ENCODE results near the gene SIPA1.
A peak's percentile ranks its signal among the peaks of the same experiment; 100 is the strongest.

SIPA1 gene

GRCh38 chr11:65624931-65625627 lies 12.8 kb upstream of the SIPA1 start:
- no peak for DNase-seq (ENCODE audit: low read depth)
- H3K4me3 ChIP-seq (ENCODE audit: control insufficient read depth, low read depth, low read length): no peak overlapping the region
- TF ChIP-seq CTCF (conservative IDR thresholded peaks at IDR 0.05; ENCODE audit: control insufficient read depth, insufficient read depth, low read depth, low read length): no peak

GRCh38 chr11:65625628-65626342 lies 12.1 kb upstream of the SIPA1 start:
- H3K4me3 ChIP-seq (ENCODE audit: control insufficient read depth, low read depth, low read length): no peak overlapping the region
- peak; percentile 41 for DNase-seq (ENCODE audit: low read depth)
- peak; percentile 39 for TF ChIP-seq CTCF (conservative IDR thresholded peaks at IDR 0.05; ENCODE audit: control insufficient read depth, insufficient read depth, low read depth, low read length)

- no peak for DNase-seq (ENCODE audit: low read depth)
- no peak overlapping the region for H3K4me3 ChIP-seq (ENCODE audit: control insufficient read depth, low read depth, low read length)
- TF ChIP-seq CTCF (conservative IDR thresholded peaks at IDR 0.05; ENCODE audit: control insufficient read depth, insufficient read depth, low read depth, low read length): no peak
Observed at GRCh38 chr11:65627202-65627601, 10.7 kb upstream of the SIPA1 start.

- TF ChIP-seq CTCF (conservative IDR thresholded peaks at IDR 0.05; ENCODE audit: control insufficient read depth, insufficient read depth, low read depth, low read length): no peak
- DNase-seq (ENCODE audit: low read depth): no peak
Observed at GRCh38 chr11:65629579-65629978, 8.3 kb upstream of the SIPA1 start.

GRCh38 chr11:65630215-65630614 lies 7.7 kb upstream of the SIPA1 start:
- no peak for DNase-seq (ENCODE audit: low read depth)
- H3K4me3 ChIP-seq (ENCODE audit: control insufficient read depth, low read depth, low read length): no peak overlapping the region
- TF ChIP-seq CTCF (conservative IDR thresholded peaks at IDR 0.05; ENCODE audit: control insufficient read depth, insufficient read depth, low read depth, low read length): no peak

More at GRCh38 chr11:65629579-65629978, 8.3 kb upstream of the SIPA1 start:
- no peak overlapping the region for H3K4me3 ChIP-seq (ENCODE audit: control insufficient read depth, low read depth, low read length)

- TF ChIP-seq CTCF (conservative IDR thresholded peaks at IDR 0.05; ENCODE audit: control insufficient read depth, insufficient read depth, low read depth, low read length): no peak
- DNase-seq (ENCODE audit: low read depth): no peak
- H3K4me3 ChIP-seq (ENCODE audit: control insufficient read depth, low read depth, low read length): no peak overlapping the region
Observed at GRCh38 chr11:65633390-65634108, 4.4 kb upstream of the SIPA1 start.

All from fibroblast of mammary gland (primary cell).